OCI-LY3 (cell line): Measurements from ENCODE around the gene TIMM44.

Experiments
- H2AFZ ChIP-seq: fragments of 200-600, 300-600 bp; shearing (Covaris generic); 2 replicates; pipeline ENCODE4 v1.6.0; 2014; ENCODE audit warnings: antibody characterized with exemption, low read depth, low read length
- H3K27ac ChIP-seq: fragments of 200-600, 300-600 bp; sonication (generic); 2 replicates; pipeline ENCODE4 v1.5.1; 2014; ENCODE audit warnings: mild to moderate bottlenecking, low read length, moderate library complexity, mixed read lengths
- H3K27me3 ChIP-seq: fragments of 200-600, 300-600 bp; sonication (generic); 2 replicates; pipeline ENCODE4 v1.6.1; 2014; ENCODE audit warnings: low read depth, low read length, mixed read lengths
- H3K36me3 ChIP-seq: fragments of 200-600, 300-600 bp; sonication (generic); replicated peaks from 2 replicates; pipeline ENCODE3; 2014; ENCODE audit warnings: low read depth, low read length, mixed read lengths
- H3K4me1 ChIP-seq: fragments of 300-600, 200-600 bp; sonication (generic); 2 replicates; pipeline ENCODE4 v1.6.1; 2014; ENCODE audit warnings: low read length, mixed read lengths
- H3K4me2 ChIP-seq: fragments of 200-600, 300-600 bp; sonication (generic); 2 replicates; pipeline ENCODE4 v1.6.1; 2014; ENCODE audit warnings: low read length, mixed read lengths
- H3K4me3 ChIP-seq: fragments of 300-600, 200-600 bp; sonication (generic); 2 replicates; pipeline ENCODE4 v1.5.1; 2014; ENCODE audit warnings: antibody characterized with exemption, mild to moderate bottlenecking, low read length, moderate library complexity
- H3K79me2 ChIP-seq: fragments of 300-600, 200-600 bp; shearing (Covaris generic); 2 replicates; pipeline ENCODE4 v1.6.1; 2014; ENCODE audit warnings: mild to moderate bottlenecking, low read length, mixed read lengths
- H3K9ac ChIP-seq: fragments of 300-600, 200-600 bp; shearing (Covaris generic); 2 replicates; pipeline ENCODE4 v1.6.0; 2014; ENCODE audit warnings: mild to moderate bottlenecking, low read length, moderate library complexity
- H3K9me3 ChIP-seq: fragments of 200-600, 300-600 bp; shearing (Covaris generic); 2 replicates; pipeline ENCODE4 v1.6.1; 2014; ENCODE audit warnings: low read length, mixed read lengths; ENCODE audit not compliant: insufficient read depth
- H4K20me1 ChIP-seq: fragments of 200-600, 300-600 bp; sonication (generic); 2 replicates; pipeline ENCODE4 v1.6.1; 2016; ENCODE audit warnings: low read length, mixed read lengths; ENCODE audit not compliant: insufficient read depth
- EZH2phosphoT487 ChIP-seq: fragments of 200-600 bp; shearing (Covaris generic); IDR thresholded peaks from 2 replicates; pipeline ENCODE4 v1.6.1; 2018; ENCODE audit warnings: antibody characterized with exemption, mixed run types, low read depth
- TF ChIP-seq, protein P1 (sequence below): fragments of 200-600, 300-600 bp; sonication (generic); IDR thresholded peaks from 2 replicates; pipeline ENCODE4 v1.5.1; 2014; ENCODE audit warnings: antibody characterized with exemption, low read length, low read depth

Gene TIMM44

DNA sequence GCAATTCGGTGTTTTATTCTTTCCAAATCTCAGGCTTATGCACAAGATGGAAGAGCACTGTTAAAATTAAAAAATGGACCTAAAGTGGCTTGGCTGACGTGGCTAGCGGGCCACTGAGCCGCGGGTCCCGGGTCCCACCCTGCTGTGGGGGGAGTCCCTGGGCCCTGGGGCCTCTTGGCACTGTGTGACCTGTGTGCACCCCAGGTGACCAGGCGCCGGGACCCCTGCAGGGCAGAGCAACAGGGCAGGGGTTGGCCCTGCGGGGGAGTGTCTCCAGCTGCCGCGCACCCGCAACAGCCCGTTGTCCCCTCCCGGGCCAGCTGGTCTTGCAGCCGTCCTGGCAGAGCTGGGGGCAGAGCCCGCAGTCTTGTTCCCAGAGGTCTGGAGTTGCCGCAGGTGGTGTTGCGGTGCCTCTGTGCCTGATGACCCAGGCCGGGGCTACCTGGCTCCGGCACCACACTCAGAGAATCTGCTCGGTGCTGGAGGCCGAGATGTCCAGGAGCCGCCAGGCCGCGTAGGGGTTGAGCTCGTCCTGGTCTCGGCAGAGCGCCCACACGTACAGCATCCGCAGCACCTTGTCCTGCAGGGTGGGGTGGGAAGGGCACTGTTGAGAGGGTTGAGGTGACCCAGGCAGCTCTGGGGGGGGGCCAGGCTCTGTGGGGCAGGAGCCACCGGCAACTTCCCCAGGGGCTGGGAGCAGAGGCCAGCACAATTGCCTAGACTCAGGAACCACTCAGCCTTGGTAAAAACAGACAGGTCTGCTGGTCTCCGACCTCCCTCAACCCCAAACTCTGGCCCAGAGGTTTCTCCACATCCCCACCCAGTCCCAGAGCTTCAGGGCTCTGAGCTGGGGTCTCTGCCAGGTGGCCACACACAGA, 16.5 kb downstream of the TIMM44 start:
- Histone ChIP-seq H2AFZ (no peak overlapping the region), H3K36me3 (peaks cover 34% of the 10 kb centered on the region), H3K4me2 (no peak overlapping the region), H3K9ac (no peak overlapping the region), H4K20me1 (no peaks in the 10 kb centered on the region), H3K79me2 (no peaks in the 10 kb centered on the region), H3K4me3 (no peak overlapping the region), H3K27me3 (no peaks in the 10 kb centered on the region), H3K27ac (no peak overlapping the region), H3K9me3 (no peaks in the 10 kb centered on the region), H3K4me1 (no peaks in the 10 kb centered on the region)
- no peak for TF ChIP-seq EZH2phosphoT487
- TF ChIP-seq, protein P1, sequence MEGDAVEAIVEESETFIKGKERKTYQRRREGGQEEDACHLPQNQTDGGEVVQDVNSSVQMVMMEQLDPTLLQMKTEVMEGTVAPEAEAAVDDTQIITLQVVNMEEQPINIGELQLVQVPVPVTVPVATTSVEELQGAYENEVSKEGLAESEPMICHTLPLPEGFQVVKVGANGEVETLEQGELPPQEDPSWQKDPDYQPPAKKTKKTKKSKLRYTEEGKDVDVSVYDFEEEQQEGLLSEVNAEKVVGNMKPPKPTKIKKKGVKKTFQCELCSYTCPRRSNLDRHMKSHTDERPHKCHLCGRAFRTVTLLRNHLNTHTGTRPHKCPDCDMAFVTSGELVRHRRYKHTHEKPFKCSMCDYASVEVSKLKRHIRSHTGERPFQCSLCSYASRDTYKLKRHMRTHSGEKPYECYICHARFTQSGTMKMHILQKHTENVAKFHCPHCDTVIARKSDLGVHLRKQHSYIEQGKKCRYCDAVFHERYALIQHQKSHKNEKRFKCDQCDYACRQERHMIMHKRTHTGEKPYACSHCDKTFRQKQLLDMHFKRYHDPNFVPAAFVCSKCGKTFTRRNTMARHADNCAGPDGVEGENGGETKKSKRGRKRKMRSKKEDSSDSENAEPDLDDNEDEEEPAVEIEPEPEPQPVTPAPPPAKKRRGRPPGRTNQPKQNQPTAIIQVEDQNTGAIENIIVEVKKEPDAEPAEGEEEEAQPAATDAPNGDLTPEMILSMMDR: no peak

DNA sequence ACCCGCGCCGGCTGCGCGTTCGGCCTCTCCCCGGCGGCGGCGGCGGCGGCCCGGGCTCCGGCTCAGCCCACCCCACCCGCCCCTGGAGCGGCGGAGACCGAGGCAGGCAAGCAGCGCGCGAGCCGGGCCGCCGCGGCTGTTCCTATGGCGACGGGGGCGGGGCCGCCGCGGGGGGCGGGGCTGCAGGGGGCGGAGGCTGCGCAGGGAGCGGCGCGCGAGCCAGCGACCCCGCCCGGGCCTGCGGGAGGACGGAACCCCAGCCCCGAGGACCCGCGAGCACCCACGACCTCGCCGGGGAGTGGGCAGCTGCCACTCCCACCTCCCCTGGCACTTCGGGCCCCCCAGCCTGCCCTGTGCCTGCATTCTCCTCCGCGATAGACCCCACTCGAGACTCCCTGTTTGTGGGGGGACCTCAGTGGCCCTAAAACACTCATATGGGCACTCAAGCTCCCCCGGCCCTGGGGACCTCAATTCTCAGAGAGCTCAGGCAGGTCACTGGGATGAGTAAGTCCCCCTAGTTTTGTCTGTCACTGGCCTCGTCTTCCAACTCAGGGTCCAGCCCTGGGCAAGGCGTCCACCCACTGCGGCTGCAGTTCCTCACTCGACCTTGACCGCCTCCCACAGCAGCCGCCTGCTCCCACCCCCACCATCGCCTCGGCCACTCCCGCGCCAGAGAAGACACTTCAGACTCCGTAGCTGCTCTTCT, 17.3 kb downstream of the TIMM44 start, which contains the start of gene CTXN1:
Gene CTXN1 (minus strand): TSS at position 115 of the 706 bp plus-strand sequence. CDS start 597 bp downstream, outside the sequence.
- H3K79me2 ChIP-seq: no peaks in the 10 kb centered on the region
- H3K4me1 ChIP-seq: peaks cover 5% of the 10 kb centered on the region
- TF ChIP-seq EZH2phosphoT487: no peak
- TF ChIP-seq, protein P1: no peak
- H3K4me2 ChIP-seq: no peak within 1 kb of the TSS
- peaks cover 29% of the 10 kb centered on the region for H3K36me3 ChIP-seq
- peaks cover 5% of the 10 kb centered on the region; the same call in 1 of the 2 replicates for H4K20me1 ChIP-seq
- H2AFZ ChIP-seq: no peak within 1 kb of the TSS
- H3K27me3 ChIP-seq: no peaks in the 10 kb centered on the region
- H3K9ac ChIP-seq: no peak within 1 kb of the TSS
- no peak within 1 kb of the TSS for H3K27ac ChIP-seq
- H3K9me3 ChIP-seq: no peaks in the 10 kb centered on the region
- H3K4me3 ChIP-seq: no peak within 1 kb of the TSS

DNA sequence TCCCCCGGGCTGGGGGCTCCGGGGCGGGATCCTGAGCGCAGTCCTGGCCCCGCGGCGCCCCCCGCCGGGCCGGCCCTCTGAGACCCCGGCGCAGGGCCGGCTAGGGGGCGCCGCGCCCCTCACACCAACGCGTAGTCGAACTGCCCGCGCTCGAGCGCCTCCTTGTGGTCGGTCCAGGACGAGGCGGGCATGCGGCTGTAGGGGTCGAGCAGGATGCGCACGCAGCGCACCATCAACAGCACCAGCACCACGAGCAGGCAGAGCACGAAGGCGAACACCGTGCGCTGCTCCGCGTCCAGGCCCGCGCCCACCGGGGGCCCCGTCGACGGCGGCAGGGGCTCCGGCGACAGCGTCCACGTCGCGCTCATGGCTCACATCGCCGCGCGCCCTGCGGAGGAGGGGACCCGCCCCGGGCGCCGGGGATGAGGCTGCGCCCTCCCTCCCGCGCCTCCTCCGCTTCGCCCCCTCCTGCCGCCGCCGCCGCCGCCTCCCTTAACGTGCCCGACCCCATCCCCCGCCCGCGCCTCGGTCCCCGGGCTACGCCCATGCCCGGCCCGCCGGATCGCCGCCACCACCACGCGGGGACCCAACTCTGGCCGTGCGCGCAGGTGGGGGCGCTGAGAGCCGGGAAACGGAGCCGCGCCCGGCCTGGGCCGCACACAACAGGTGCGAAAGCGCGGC, 18.2 kb downstream of the TIMM44 start:
- H3K36me3 ChIP-seq: peaks cover 21% of the 10 kb centered on the region
- H3K27ac ChIP-seq: no peak overlapping the region
- no peak overlapping the region for H2AFZ ChIP-seq
- H3K9ac ChIP-seq: no peak overlapping the region
- H3K79me2 ChIP-seq: no peaks in the 10 kb centered on the region
- H3K9me3 ChIP-seq: no peaks in the 10 kb centered on the region
- no peaks in the 10 kb centered on the region for H3K27me3 ChIP-seq
- H3K4me1 ChIP-seq: peaks cover 5% of the 10 kb centered on the region
- peaks cover 7% of the 10 kb centered on the region; the same call in 1 of the 2 replicates for H4K20me1 ChIP-seq
- H3K4me2 ChIP-seq: no peak overlapping the region
- TF ChIP-seq EZH2phosphoT487: no peak
- TF ChIP-seq, protein P1: peak; percentile 45
- no peak overlapping the region for H3K4me3 ChIP-seq
